Stomach (tissue), 4 donors: ENCODE results near the gene RPL22.

Experiments
- POLR2AphosphoS5 ChIP-seq, 3 donors: sonication (generic); formaldehyde crosslinking; IDR thresholded peaks; one replicate each; pipeline ENCODE4 v1.6.1; 2016; ENCODE audit warnings: antibody characterized with exemption in 3 of 3
- TF ChIP-seq, protein P1 (sequence below), 7 experiments: fragments of 450-650 bp in 4 of 7; fragments of 200-600 bp in 3 of 7; sonication (generic) in 3 of 7; IDR thresholded peaks; one replicate each; pipeline ENCODE4 v1.5.1; 2016 to 2019; ENCODE audit warnings: antibody characterized with exemption in 7 of 7, control low read depth in 2 of 7, mild to moderate bottlenecking in 1 of 7

DNA sequence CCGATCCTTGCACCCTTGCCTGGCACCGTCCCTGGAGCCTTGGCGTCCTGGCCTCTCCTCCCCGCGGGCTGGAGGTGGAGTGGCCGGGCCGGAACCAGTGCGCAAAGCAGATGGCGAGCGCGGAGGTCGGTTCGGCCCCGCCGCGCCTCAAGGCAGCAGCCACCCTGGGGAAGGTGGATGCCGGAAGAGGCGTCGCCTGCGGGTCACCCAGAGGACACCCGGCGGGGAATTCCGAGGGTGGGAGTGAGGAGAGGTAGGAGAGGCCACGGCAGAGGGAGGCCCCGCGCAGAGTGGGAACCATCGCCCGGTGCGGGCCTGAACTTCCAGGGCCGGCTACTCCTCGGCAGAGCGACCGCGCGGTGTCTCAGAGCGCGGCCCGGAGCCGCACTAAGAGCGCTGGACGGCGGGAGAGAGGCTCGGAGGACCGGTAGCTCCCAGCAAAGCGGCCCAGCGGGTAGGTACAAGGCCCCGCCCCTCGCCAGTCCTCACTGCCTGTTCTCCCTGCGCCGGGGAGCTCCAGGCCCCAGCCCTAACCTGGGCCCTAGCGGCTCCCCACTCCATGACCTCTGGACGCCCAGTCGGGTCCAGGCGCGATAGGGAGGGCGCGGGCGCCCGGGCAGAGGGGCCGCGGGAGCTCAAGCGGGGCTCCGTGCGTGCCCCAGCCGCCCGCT lies 6.6 kb upstream of the RPL22 start, which contains the start of gene RNF207:
- TF ChIP-seq, protein P1, sequence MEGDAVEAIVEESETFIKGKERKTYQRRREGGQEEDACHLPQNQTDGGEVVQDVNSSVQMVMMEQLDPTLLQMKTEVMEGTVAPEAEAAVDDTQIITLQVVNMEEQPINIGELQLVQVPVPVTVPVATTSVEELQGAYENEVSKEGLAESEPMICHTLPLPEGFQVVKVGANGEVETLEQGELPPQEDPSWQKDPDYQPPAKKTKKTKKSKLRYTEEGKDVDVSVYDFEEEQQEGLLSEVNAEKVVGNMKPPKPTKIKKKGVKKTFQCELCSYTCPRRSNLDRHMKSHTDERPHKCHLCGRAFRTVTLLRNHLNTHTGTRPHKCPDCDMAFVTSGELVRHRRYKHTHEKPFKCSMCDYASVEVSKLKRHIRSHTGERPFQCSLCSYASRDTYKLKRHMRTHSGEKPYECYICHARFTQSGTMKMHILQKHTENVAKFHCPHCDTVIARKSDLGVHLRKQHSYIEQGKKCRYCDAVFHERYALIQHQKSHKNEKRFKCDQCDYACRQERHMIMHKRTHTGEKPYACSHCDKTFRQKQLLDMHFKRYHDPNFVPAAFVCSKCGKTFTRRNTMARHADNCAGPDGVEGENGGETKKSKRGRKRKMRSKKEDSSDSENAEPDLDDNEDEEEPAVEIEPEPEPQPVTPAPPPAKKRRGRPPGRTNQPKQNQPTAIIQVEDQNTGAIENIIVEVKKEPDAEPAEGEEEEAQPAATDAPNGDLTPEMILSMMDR (IDR thresholded peaks at IDR 0.05), result no peak
- peak in 2 of 3 donors; percentile 63 to 66 for TF ChIP-seq POLR2AphosphoS5 (IDR thresholded peaks at IDR 0.05)
